Measurements from ENCODE around the gene TMEM168.
"Not testable (repeated sequence)": the region's sequence is repeated elsewhere in the genome, so short reads cannot be mapped to it uniquely, and the experiment has no call there.

The TMEM168 gene, protein sequence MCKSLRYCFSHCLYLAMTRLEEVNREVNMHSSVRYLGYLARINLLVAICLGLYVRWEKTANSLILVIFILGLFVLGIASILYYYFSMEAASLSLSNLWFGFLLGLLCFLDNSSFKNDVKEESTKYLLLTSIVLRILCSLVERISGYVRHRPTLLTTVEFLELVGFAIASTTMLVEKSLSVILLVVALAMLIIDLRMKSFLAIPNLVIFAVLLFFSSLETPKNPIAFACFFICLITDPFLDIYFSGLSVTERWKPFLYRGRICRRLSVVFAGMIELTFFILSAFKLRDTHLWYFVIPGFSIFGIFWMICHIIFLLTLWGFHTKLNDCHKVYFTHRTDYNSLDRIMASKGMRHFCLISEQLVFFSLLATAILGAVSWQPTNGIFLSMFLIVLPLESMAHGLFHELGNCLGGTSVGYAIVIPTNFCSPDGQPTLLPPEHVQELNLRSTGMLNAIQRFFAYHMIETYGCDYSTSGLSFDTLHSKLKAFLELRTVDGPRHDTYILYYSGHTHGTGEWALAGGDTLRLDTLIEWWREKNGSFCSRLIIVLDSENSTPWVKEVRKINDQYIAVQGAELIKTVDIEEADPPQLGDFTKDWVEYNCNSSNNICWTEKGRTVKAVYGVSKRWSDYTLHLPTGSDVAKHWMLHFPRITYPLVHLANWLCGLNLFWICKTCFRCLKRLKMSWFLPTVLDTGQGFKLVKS

DNA sequence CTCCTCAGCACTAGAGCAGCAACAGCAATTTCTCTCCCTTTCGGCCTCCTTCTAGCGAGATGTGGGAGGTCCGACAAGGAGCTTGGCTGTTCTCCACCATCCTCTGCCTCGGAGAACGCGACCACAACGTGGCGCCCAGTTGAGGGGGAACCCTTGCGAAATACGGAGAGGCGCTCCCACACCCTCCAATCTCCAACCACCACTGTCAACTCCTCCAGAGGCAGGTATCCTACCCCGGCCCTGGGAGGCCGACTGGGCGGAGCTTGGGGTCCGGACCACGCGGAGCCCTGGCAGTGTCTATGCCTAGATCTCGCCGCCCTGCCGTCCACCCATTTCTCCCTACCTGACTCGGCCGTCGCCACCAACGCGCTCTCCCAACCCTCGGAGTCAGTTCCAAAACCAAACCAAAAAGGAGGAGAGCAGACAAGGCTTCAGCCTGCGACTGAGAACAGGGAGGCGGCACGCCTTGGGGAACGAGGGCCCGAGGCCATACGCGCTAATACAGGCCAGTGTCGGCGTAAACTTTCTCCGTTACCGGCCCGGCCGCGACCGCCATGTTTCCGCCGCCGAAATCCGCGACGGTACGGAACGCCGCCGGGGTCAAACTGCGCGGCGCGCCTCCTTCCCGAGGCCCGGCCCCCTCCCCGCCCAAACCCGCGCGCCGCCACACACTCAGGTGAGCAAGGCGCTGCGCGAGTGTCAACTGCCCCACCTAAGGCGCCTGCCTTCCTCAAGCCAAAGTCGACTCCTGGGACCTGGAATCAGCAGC is at the start of gene TMEM168:
Gene TMEM168 (minus strand): TSS at position 577 of the 769 bp plus-strand sequence. CDS start 5,568 bp downstream, outside the sequence.
- peak; percentile 62 to 94 (median 76) for DNase-seq
- intact Hi-C loops (cut with DNase I): loop anchor here (5.0 kb wide), 1 partner anchor 147 kb away; a partner anchor contains a TSS

DNA sequence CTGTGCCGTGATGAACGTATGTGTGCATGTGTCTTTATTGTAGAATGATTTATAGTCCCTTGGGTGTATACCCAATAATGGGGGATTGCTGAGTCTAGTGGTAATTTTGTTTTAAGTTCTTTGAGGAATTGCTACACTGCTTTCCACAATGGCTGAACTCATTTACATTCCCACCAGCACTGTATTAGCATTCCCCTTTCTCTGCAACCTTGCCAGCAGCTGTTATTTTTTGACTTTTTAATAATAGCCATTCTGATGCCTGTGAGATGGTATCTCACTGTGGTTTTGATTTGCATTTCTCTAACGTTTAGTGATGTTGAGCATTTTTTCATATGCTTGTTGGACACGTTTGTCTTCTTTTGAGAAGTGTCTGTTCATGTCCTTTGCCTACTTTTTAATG is 45.7 kb upstream of the TMEM168 start:
- intact Hi-C loops (cut with DNase I); DNase-seq: not testable (repeated sequence)

DNA sequence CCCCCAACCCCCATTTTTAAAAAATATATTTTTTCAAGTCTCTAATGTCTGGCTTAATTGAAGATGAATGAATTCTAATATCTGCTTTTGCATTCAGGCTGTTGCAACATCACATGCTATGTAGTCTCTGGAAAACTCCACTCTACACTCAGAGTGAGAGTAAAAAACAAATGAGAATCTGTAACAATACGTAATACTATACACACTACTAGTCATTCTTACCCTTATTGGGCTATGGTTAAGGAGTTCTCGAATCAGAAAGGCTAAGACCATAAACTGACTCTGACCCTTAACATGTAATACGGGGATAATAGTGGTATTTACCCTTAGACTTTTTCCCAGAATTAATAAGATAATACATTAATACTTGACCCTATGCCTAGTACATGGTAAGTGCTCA is 42.9 kb upstream of the TMEM168 start:
- intact Hi-C loops (cut with DNase I): no loop called here
- DNase-seq: no peak

DNA sequence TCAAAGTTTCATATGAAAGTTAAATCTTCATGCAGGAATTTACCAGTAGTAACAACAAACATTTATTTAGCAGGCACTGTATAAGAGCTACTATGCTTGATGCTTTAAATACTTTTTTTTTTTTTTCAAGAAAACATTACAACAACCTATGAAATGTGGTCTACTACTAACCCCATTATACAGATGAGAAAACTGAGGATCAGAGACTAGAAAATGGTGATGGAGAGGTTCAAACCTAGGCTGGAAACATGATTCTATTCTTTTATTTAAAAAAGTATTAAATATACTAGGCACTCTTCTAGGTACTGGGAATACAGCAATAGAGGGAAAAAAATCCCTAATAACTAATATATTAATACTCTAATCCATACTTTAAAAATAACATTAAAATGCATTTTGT is 40.6 kb upstream of the TMEM168 start:
- intact Hi-C loops (cut with DNase I): no loop called here
- DNase-seq: no peak

DNA sequence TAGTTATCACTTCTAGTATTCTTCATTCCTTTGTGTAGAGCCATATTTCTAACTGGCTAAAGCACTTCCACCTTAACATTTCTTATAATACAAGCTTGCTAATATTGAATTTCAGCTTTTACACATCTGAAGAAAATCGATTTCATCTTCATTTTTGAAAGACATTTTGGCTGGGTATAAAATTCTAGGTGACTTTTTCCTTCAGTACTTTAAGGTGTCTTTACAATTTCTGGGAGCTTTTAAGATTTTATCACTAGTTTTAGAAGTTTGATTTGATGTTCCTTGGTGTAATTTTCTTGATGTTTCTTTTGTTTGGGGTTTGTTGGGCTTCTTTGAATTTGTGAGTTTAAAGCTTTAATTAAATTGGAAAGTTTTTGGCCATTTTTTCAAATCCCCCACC is 38.5 kb upstream of the TMEM168 start:
- DNase-seq: no peak
- intact Hi-C loops (cut with DNase I): no loop called here

DNA sequence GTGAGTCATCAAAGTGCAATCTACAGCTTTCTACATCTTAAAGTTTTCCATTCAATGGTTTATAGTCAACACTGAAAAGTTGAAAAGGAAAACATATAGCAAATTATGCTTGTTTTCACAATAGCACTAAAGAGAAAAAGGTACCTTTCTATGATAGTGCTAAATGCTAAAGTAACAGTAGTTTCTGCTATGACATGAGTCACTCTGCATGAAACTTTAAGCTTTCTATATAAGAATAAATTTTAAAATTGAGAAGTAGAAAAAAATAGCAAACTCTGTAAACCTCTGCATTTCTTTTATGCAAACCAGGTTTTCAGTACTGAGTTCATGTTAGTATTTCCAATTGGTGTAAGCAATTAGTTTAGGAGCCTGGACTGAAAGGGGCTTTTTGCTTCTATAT is 31.2 kb upstream of the TMEM168 start:
- no peak for DNase-seq
- intact Hi-C loops (cut with DNase I): no loop called here

DNA sequence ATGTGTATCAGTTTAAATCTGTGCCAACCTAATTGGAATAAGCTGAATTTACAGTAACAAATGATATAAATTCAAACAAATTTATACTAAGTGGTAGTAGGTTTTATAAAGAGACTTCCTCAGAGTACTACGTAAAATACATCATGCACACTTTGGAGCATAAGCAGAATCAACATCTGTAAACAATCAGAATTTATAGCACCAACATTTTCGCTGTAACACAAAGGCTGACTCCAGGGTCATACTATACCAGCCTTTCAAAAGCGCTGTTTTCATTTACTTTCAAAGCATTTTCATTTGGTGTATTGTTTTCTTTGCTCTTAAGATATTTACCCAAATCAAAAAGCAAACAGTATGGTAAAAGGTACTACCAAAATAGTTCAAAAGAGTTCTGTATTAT is 29.3 kb upstream of the TMEM168 start:
- DNase-seq: no peak
- intact Hi-C loops (cut with DNase I): no loop called here

DNA sequence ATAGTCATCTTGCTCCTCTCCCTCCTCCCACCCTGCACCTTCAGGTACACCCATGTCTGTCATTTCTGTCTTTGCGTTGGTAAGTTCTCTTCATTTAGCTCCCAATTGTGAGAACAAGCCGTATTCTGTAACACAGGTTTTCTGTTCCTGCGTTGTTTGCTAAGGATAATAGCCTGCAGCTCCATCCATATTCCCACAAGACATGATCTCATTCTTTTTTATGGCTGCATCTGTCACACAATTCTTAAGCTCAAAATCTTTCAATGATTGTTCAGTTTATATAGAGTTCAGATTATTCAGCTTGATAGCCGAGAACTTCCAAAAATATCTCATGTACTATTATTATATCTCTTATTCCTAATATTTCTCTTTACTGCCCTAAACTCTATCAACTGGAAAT is 16.0 kb upstream of the TMEM168 start:
- DNase-seq: no peak
- intact Hi-C loops (cut with DNase I): no loop called here

DNA sequence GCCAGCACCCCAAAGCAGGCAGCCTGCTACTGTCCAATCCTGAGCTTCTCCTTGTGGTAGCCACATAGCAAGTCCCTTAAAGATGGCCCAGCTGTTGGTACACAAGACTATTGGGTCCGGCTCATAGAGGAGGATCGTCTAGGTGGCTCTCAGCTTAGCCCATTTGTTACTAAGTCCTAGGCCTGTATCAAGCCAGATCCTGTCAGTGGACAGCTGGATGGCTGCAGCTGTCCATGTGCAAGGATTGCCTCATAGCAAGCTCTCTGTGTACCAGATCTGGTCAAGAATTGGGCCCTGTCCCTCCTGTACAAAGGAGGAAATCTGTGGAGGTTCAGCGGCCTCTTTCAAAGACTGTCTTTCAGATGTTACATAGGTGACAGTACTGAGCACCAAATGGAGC is 12.2 kb upstream of the TMEM168 start:
- no peak for DNase-seq
- intact Hi-C loops (cut with DNase I): no loop called here

DNA sequence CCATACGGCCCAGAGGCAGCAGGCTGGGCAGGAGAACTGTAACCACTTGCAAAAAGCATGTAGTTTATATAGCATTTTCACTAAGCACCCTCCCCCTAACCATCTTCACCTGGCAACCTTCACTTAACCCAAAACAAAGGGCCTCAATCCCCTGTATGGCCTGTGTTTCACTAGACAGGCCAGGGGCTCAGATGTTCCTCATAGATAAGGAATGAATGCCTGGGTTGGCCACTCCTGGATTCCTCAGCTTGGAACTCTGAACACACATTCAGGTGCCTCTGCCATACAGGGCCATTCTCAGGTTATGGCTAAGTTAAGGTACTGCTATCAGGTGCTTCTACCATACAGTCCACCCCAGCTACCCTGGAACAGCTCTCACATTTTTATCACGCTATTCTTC is 10.3 kb upstream of the TMEM168 start:
- DNase-seq: no peak
- intact Hi-C loops (cut with DNase I): no loop called here

DNA sequence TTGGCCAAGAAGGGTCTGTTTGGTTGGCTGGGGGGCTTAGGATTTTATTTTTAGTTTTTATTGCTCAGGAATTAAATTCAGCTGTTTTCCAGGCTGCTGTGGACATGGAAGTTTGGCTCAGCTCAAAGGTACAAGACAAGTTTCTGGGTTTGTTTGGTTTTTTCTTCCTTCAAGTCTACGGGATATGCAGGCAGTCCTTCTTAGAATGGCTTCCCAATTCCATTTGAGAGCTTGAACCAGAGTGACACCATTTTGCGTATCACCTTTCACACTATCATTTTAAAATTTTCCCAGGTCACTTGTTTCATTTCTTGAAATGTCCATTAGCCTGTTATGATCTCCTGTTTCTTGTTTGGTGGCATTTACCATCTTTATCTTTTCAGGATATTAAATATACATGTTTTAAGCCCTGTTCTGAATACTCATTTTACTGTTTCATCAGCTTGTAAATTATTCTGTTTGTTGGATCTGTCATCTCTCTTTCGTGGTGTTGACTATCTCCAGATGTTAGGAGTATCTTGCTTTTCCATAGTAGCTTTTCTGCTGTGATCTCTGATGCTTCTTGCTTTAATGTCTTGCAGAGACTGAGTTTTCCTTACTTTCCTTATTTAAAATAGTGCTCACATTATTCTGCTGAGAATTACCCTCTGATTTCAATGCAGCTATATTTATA is 9.4 kb upstream of the TMEM168 start:
- no peak for DNase-seq
- intact Hi-C loops (cut with DNase I): no loop called here

DNA sequence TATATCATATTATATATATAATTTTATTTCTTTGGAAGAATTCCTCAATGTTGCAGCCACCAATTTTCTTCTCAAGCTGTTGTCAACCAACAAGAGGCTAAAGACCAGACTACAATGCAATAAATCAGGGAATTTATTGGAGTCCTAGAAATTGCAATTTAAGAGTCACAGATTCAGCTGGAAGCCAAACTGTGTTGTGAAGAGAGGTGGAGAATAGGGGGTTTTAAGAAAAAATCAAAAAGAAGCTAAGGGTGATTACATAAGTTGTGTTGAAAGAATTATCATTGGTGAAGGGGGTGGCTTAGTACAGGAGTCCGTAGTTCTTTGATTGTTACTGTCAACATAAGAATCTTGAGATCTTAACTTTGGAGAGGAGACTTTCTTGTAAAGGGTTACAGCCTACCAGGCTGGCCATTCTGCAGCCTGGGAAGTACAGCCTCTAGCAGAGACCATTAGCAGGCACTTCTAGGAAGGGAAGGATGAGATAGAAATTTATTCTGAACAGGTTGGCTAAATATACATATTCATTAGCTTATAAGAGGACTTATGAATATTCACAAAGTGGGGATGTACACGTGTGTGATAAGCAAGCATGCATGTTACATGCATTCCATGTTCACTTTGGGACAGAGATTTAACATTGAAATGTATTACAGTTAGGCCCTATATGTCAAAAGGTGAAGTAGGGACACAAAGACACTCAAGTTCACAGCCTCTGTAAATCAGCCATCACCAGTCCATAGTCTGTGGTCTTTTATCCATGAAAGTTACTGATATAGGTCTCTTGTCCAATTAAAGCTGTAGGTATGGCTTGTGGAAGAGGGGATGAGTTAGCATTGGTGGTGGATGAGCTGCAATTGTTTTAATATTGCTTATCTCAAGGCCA is 8.3 kb upstream of the TMEM168 start:
- intact Hi-C loops (cut with DNase I): no loop called here
- no peak for DNase-seq

DNA sequence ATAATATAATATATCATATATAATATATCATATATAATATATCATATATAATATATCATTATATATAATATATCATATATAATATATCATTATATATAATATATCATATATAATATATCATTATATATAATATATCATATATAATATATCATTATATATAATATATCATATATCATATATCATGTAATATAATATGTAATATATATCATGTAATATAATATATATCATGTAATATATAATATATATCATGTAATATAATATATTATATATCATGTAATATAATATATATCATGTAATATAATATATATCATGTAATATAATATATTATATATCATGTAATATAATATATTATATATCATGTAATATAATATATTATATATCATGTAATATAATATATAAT is 6.4 kb upstream of the TMEM168 start:
- DNase-seq; intact Hi-C loops (cut with DNase I): not testable (repeated sequence)

DNA sequence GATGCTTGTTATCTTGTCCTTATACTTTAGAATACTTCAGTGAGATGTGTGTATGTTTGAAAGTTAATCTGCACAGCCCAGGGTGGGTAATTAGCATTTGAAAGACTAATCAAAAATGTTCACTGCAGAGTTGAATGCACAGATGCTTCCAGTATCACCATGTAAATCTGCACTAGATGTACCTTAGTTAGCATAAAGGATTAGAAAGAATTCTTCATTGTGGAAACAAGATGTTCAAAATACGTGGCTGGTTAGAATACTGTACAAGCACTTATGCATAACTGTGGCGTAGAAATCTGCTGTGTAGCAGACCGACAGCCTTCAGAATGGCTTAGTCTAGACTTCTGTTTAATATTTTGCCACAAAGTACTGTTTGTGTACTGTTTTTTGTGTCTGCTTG is 2.2 kb upstream of the TMEM168 start:
- DNase-seq: no peak
- intact Hi-C loops (cut with DNase I): no loop called here

DNA sequence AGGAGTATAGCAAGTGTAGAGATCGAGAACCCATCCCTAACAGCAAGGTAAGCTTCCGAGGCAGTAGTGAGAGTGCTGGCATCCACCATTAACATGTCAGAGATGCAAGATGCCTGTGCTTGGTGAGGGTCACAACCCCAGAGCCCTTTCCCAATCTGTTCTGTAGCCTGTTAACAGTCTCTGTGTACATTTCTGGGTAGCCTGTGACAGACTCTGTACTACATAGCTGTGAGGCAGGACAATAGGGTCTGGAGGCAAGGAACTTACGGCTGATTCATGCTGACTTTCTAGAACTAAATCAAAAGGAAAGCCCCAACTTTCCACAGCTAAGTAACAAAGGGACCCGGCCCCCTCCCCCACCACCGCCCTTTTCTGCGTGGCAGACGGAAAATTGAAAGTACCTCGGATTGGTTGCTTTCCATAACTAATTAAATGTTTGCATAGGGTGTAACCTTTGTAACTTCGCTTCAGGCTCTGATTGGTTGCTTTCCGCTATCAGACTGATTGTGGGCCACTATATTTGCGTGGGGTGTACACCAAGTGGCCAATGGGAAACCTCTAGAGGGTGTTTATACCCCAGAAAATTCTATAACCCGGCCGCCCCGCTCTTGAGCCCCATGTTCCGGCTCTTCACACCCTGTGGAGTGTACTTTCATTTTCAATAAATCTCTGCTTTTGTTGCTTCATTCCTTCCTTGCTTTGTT is 1.4 kb upstream of the TMEM168 start:
- intact Hi-C loops (cut with DNase I): no loop called here

DNA sequence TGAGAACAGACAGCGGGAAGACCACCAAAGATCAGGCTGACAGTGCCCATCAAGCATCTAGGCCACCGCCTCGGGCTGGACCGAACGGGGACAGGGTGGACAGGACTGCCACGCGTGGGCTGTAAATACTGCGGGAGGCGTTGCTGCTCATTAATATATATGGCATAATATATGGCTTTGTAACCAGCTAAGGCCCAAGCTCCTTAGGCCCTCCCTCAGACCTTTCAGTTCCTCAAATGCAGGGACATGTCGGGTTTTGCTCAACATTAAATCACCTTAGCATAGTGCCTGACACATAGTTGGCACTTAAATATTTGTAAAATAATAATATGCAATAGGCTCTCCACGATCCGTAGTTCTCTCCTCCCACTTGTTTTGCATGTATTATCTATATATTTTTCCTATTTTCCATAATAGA is 402 bp upstream of the TMEM168 start:
- intact Hi-C loops (cut with DNase I): no loop called here
- DNase-seq: no peak

More for the DNA sequence above, 1.4 kb upstream of the TMEM168 start:
- no peak for DNase-seq

DNA sequence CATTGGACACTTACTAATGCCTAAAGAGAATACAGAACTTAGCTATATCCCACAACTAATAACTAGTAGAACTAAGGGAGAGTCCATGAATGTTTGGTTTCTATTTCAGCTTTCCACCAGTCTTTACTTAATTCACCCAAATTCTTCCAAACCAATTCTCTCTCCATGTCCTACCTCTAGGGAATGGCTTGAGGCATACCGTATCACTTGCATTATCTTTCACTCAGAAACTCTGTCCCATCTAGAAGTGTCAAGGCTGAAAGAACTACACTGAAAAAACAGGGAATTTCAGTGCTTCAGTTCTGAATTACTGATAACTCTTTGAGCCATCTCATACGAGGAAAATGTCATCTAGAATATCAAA is 758 bp downstream of the TMEM168 start:
- intact Hi-C loops (cut with DNase I): loop anchor here (5.0 kb wide), 1 partner anchor 148 kb away; a partner anchor contains a TSS
- no peak for DNase-seq

DNA sequence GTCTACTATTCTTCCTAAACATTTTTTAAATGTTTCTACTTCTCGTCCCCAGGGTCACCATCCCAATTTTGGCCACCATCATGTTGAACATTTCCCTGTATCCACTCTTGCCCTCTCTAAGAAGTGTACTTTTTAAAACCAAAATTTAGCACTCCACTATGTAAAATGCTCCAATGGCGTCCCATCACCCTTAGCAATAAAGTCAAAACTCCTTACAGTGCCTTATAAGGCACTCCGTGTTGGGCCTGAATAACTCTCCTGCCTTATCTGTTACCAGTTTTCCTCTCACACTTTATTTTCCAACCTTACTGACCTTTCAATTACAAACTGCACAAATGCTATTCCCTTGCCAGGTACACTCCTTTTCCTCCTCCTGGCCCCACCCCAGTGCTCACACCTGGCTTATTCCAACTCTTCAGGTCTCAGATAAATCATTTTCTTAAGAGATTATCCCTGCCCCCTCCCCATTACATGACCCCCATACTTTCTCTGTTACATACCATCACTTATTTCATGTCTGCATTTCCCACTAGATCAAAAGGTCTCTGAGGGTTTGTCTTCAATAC is 1.3 kb downstream of the TMEM168 start:
- intact Hi-C loops (cut with DNase I): loop anchor here (5.0 kb wide), 1 partner anchor 148 kb away; a partner anchor contains a TSS

DNA sequence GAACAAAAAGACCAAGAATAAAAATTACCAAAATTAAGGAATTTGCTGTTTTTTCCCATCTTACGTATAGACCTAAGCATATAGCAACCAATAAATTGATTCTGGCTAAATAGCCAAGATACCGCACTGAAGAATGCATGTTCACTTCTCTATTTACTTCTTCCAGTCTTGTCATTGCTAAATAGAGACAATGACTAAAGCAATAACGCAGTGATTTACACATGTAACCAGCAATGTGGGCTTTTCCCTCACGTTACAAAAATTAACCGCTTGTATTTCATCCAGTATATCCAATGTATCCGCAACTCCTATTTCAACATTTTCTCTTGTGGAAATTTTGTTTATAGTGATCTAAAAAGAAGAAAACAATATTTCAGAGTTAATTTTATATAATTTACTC is 5.6 kb downstream of the TMEM168 start:
- no peak for DNase-seq
- intact Hi-C loops (cut with DNase I): loop anchor here (5.0 kb wide), 1 partner anchor 153 kb away; a partner anchor contains a TSS

More for the DNA sequence above, 1.3 kb downstream of the TMEM168 start:
- DNase-seq: no peak

Measured in posterior cingulate gyrus (tissue), 11 donors.